Smooth muscle cell (in vitro differentiated cells): Measurements from ENCODE around the gene CCDC90B. TPM values are rescaled to one million over a fixed set of nuclear protein-coding genes. Genes with fewer than 3 reads are reported as not detected.
A peak's percentile ranks its signal among the peaks of the same experiment; 100 is the strongest.
"Not testable (repeated sequence)": the region's sequence is repeated elsewhere in the genome, so short reads cannot be mapped to it uniquely, and the experiment has no call there.

Experiments
- DNase-seq: peaks from one replicate; lab custom pipeline; 2025; ENCODE audit not compliant: unreplicated experiment; lab: John Stamatoyannopoulos, UW
- H2AFZ ChIP-seq: fragments of 200-600 bp; sonication (generic); 2 replicates; pipeline ENCODE4 v1.6.0; 2016; ENCODE audit warnings: antibody characterized with exemption, low read depth, mild to moderate bottlenecking
- H3F3A ChIP-seq: fragments of 200-600 bp; sonication (generic); 2 replicates; pipeline ENCODE4 v1.6.0; 2017; ENCODE audit warnings: antibody characterized with exemption, low read depth
- H3K27ac ChIP-seq: fragments of 200-600 bp; sonication (generic); 2 replicates; pipeline ENCODE4 v1.5.1; 2016; ENCODE audit warnings: low read depth, mild to moderate bottlenecking
- H3K27me3 ChIP-seq: fragments of 200-600 bp; sonication (generic); 2 replicates; pipeline ENCODE4 v1.6.1; 2016; ENCODE audit warnings: low read depth, mild to moderate bottlenecking
- H3K36me3 ChIP-seq: fragments of 200-600 bp; sonication (generic); 2 replicates; pipeline ENCODE4 v1.5.1; 2016; ENCODE audit warnings: low read depth
- H3K4me1 ChIP-seq: fragments of 200-600 bp; sonication (generic); 2 replicates; pipeline ENCODE4 v1.5.1; 2016; ENCODE audit warnings: low read depth
- H3K4me2 ChIP-seq: fragments of 200-600 bp; sonication (generic); 2 replicates; pipeline ENCODE4 v1.6.0; 2016; ENCODE audit warnings: mild to moderate bottlenecking
- H3K4me3 ChIP-seq: fragments of 200-600 bp; sonication (generic); 2 replicates; pipeline ENCODE4 v1.5.1; 2016; ENCODE audit warnings: mild to moderate bottlenecking
- H3K79me2 ChIP-seq: fragments of 200-600 bp; sonication (generic); 2 replicates; pipeline ENCODE4 v1.6.0; 2016; ENCODE audit warnings: low read depth, mild to moderate bottlenecking
- H3K9ac ChIP-seq: fragments of 200-600 bp; sonication (generic); 2 replicates; pipeline ENCODE4 v1.6.0; 2016; ENCODE audit warnings: low read depth
- H3K9me3 ChIP-seq: fragments of 200-600 bp; sonication (generic); replicated peaks from 2 replicates; pipeline ENCODE4 v1.5.1; 2016; ENCODE audit warnings: low read depth
- H4K20me1 ChIP-seq: fragments of 200-600 bp; sonication (generic); 2 replicates; pipeline ENCODE4 v1.6.0; 2016; ENCODE audit warnings: low read depth
- WGBS: methylation state at CpG from one replicate; pipeline ENCODE4 v1.1.7; 2016; ENCODE audit warnings: low lambda C conversion rate; 5-methylcytosine and 5-hydroxymethylcytosine counted together
- polyA plus RNA-seq: library from polyadenylated mRNA; unstranded; fragments of >200 nt; fragmentation: Nextera tagmentation; extraction: Ambion mirVana; gene quantifications from 2 replicates; pipeline ENCODE4 v1.2.1, GENCODE V29; 2016
- total RNA-seq: library from RNA; depleted of rRNA; stranded (reverse); fragments of >200 nt; gene quantifications from 2 replicates; pipeline ENCODE4 v1.2.3, GENCODE V29; 2014
- TF ChIP-seq, protein P1 (sequence below): fragments of 200-600 bp; sonication (generic); IDR thresholded peaks from 2 replicates; pipeline ENCODE4 v1.5.1; 2017; ENCODE audit warnings: borderline replicate concordance, mild to moderate bottlenecking, antibody characterized with exemption; ENCODE audit not compliant: insufficient read depth, poor library complexity, severe bottlenecking

CCDC90B gene
- total and polyA plus RNA-seq, 2 experiments from 2014 or later: 60.2 to 86.4 TPM

DNA sequence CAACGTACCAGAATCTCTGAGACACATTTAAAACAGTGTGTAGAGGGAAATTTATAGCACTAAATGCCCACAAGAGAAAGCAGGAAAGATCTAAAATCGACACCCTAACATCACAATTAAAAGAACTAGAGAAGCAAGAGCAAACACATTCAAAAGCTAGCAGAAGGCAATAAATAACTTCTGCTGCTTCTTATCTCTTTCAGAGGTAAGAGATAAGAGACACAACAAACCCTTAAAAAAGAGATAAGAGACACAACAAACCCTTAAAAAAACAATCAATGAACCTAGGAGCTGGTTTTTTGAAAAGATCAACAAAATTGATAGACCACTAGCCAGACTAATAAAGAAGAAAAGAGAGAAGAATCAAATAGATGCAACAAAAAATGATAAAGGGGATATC is 17.1 kb downstream of the CCDC90B start:
- not testable (repeated sequence) for H3K4me2 ChIP-seq, H3K9ac ChIP-seq, H3K9me3 ChIP-seq, H3K4me1 ChIP-seq, H3K4me3 ChIP-seq, H3K27me3 ChIP-seq, H2AFZ ChIP-seq, H3F3A ChIP-seq, DNase-seq, H3K27ac ChIP-seq
- Histone ChIP-seq H3K79me2 (peaks cover 16% of the 10 kb centered on the region), H3K36me3 (peaks cover 15% of the 10 kb centered on the region), H4K20me1 (peaks cover 30% of the 10 kb centered on the region)
- WGBS: 39% methylated on average over 2 of the region's 2 CpGs

DNA sequence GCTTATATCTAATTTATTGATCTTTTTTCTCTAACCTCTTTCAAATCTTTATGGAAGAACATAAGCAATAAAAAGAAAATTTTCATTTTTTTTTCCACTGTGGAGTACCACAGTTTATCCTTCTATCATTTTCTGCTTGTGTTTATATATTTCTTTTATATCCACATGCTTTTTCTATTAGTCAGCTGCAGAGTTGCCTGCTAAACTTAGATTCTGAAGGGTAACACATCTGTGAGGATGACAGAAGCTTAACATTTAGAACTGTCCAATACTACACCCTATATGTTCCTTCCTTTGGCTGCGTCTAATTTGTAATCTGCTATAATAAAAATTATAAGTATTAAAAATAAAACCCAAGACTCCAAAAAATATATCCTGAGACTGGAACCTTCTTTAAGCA is 20.8 kb downstream of the CCDC90B start:
- no peaks in the 10 kb centered on the region for H3K9me3 ChIP-seq
- no peaks in the 10 kb centered on the region for H3K4me1 ChIP-seq
- no peak overlapping the region for H3K4me2 ChIP-seq
- H3K27me3 ChIP-seq: no peaks in the 10 kb centered on the region
- H3K79me2 ChIP-seq: peaks cover 8% of the 10 kb centered on the region
- no peak for DNase-seq
- H3K4me3 ChIP-seq: no peak overlapping the region
- TF ChIP-seq, protein P1, sequence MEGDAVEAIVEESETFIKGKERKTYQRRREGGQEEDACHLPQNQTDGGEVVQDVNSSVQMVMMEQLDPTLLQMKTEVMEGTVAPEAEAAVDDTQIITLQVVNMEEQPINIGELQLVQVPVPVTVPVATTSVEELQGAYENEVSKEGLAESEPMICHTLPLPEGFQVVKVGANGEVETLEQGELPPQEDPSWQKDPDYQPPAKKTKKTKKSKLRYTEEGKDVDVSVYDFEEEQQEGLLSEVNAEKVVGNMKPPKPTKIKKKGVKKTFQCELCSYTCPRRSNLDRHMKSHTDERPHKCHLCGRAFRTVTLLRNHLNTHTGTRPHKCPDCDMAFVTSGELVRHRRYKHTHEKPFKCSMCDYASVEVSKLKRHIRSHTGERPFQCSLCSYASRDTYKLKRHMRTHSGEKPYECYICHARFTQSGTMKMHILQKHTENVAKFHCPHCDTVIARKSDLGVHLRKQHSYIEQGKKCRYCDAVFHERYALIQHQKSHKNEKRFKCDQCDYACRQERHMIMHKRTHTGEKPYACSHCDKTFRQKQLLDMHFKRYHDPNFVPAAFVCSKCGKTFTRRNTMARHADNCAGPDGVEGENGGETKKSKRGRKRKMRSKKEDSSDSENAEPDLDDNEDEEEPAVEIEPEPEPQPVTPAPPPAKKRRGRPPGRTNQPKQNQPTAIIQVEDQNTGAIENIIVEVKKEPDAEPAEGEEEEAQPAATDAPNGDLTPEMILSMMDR: no peak
- H3K36me3 ChIP-seq: peaks cover 11% of the 10 kb centered on the region
- 90% methylated on average over 1 of the region's 1 CpG for WGBS
- no peak overlapping the region for H3K9ac ChIP-seq
- H3F3A ChIP-seq: no peaks in the 10 kb centered on the region
- no peak overlapping the region for H3K27ac ChIP-seq
- peaks cover 18% of the 10 kb centered on the region for H4K20me1 ChIP-seq
- no peak overlapping the region for H2AFZ ChIP-seq

- Histone ChIP-seq H3F3A (no peaks in the 10 kb centered on the region), H4K20me1 (no peaks in the 10 kb centered on the region), H3K4me3 (no peak overlapping the region), H3K27me3 (no peaks in the 10 kb centered on the region), H3K4me1 (no peaks in the 10 kb centered on the region), H3K79me2 (no peaks in the 10 kb centered on the region), H3K9ac (no peak overlapping the region), H2AFZ (no peak overlapping the region), H3K9me3 (no peaks in the 10 kb centered on the region), H3K27ac (no peak overlapping the region), H3K36me3 (peaks cover 2% of the 10 kb centered on the region), H3K4me2 (no peak overlapping the region)
- TF ChIP-seq, protein P1: no peak
- no peak for DNase-seq
- WGBS: 90% methylated on average over 1 of the region's 1 CpG
Observed at GRCh38 chr11:83259559-83259958, 26.6 kb downstream of the CCDC90B start.

DNA sequence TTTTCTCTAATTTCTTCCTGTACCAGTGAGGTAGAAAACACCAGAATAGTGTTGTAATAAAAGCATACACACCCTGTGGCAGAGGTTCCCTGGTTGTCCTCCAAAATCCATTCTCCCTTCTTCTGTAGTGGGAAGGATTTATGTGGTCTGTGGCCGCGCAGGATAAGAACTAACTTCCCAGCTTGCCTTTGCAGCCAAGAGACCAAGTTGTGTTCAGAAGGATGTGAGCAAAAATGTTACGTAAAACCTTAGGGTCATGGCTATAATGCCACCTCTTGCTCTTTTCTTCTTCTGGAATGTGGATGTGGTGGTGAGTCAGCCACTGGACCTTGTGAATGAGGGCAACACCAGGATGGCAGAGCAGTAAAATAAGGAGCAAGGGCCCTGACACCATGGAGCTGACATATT is 28.4 kb downstream of the CCDC90B start:
- WGBS: 66% methylated on average over 3 of the region's 3 CpGs
- no peaks in the 10 kb centered on the region for H3F3A ChIP-seq
- no peaks in the 10 kb centered on the region for H4K20me1 ChIP-seq
- H3K4me1 ChIP-seq: no peaks in the 10 kb centered on the region
- H3K9ac ChIP-seq: no peak overlapping the region
- H2AFZ ChIP-seq: no peak overlapping the region
- H3K79me2 ChIP-seq: no peaks in the 10 kb centered on the region
- no peak for DNase-seq
- H3K9me3 ChIP-seq: no peaks in the 10 kb centered on the region
- H3K36me3 ChIP-seq: peaks cover 2% of the 10 kb centered on the region
- H3K4me2 ChIP-seq: no peak overlapping the region
- TF ChIP-seq, protein P1: no peak
- no peaks in the 10 kb centered on the region for H3K27me3 ChIP-seq
- peak overlapping the region; percentile 6 for H3K27ac ChIP-seq
- H3K4me3 ChIP-seq: no peak overlapping the region
